ENCODE measurements around the gene BMP8A.
"Not testable (repeated sequence)": the region's sequence is repeated elsewhere in the genome, so short reads cannot be mapped to it uniquely, and the experiment has no call there.

Gene BMP8A

DNA sequence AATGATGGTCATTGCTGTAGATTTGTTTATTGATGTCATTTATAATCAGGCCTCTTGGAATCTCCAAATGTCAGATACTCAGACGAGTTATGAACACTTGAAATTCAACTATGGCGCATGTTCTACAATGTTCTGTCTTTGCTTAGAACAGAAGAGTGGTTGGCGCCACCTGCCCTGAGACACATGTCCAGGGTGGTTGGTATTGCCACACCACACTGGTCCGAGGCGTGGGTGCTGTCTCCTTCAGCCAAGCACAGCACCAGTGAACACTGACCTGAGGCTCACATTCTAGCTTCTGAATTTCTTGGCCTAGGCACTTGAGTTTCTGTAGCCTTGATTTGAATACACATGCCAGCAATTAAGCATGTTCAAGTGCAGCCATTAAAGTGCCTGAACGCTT is 10.1 kb upstream of the BMP8A start:
- Histone ChIP-seq H3K9ac (ENCODE audit: low read length in 2 of 2) (no peak overlapping the region), H3K27me3 (ENCODE audit: control insufficient read depth in 1 of 2, insufficient read depth in 2 of 2, low read length in 2 of 2) (no peaks in the 10 kb centered on the region), H3K36me3 (ENCODE audit: control insufficient read depth in 2 of 2, insufficient read depth in 2 of 2, low read length in 2 of 2) (peaks cover 45 to 50% of the 10 kb centered on the region in 2 donors), H3K27ac (ENCODE audit: low read length) (no peak overlapping the region), H3K4me3 (ENCODE audit: low read length in 2 of 2) (no peak overlapping the region), H3K4me1 (ENCODE audit: control insufficient read depth, insufficient read depth, low read length) (peaks cover 23% of the 10 kb centered on the region), H3K9me3 (ENCODE audit: control insufficient read depth in 2 of 2, low read length in 2 of 2) (no peaks in the 10 kb centered on the region)

DNA sequence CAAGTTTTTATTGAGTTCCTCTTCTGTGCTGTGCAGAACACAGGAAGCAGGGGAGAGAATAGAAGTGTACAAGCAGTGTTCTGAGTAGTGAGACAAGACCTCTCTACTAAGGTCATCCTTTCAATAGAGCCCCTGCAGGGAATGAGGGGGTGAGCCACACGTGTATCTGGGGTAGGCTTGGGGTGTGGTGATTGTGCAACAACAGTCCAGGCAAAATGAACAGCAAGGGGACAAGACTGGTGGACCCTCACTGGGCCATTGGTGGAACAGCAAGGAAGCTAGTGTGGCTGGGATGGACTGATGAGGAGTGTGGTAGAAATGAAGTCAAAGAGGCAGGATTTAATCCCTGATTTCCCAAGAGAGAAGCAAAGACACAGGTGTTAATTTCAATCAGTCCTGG is 8.2 kb upstream of the BMP8A start:
- H3K9ac ChIP-seq (ENCODE audit: low read length in 2 of 2) = no peak overlapping the region
- no peaks in the 10 kb centered on the region for H3K9me3 ChIP-seq (ENCODE audit: control insufficient read depth in 2 of 2, low read length in 2 of 2)
- H3K27ac ChIP-seq (ENCODE audit: low read length) = no peak overlapping the region
- H3K4me3 ChIP-seq (ENCODE audit: low read length in 2 of 2) = no peak overlapping the region
- peaks cover 23% of the 10 kb centered on the region for H3K4me1 ChIP-seq (ENCODE audit: control insufficient read depth, insufficient read depth, low read length)
- H3K27me3 ChIP-seq (ENCODE audit: control insufficient read depth in 1 of 2, insufficient read depth in 2 of 2, low read length in 2 of 2) = no peaks in the 10 kb centered on the region
- peaks cover 54 to 56% of the 10 kb centered on the region in 2 donors for H3K36me3 ChIP-seq (ENCODE audit: control insufficient read depth in 2 of 2, insufficient read depth in 2 of 2, low read length in 2 of 2)

DNA sequence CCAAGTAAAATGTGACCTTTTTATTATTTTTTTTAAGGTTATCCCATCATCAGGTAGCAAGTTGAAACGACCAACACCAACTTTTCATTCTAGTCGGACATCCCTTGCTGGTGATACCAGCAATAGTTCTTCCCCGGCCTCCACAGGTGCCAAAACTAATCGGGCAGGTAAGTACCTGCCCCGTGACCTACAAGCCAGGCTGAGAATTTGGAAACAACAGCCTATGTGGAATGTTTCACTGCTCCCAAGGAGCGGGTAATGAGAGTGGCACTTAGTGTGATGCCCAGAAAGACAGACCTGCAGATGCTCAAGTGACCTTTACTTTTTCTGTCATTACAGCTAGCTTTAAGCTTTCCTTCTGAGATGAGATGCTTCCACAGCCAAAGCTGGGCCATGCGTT is 6.9 kb upstream of the BMP8A start:
- Histone ChIP-seq H3K4me3 (ENCODE audit: low read length in 2 of 2) (no peak overlapping the region), H3K27ac (ENCODE audit: low read length) (peak overlapping the region; percentile 69), H3K4me1 (ENCODE audit: control insufficient read depth, insufficient read depth, low read length) (peaks cover 16% of the 10 kb centered on the region), H3K9ac (ENCODE audit: low read length in 2 of 2) (no peak overlapping the region), H3K9me3 (ENCODE audit: control insufficient read depth in 2 of 2, low read length in 2 of 2) (no peaks in the 10 kb centered on the region), H3K27me3 (ENCODE audit: control insufficient read depth in 1 of 2, insufficient read depth in 2 of 2, low read length in 2 of 2) (no peaks in the 10 kb centered on the region), H3K36me3 (ENCODE audit: control insufficient read depth in 2 of 2, insufficient read depth in 2 of 2, low read length in 2 of 2) (peaks cover 54% of the 10 kb centered on the region in 2 donors)

DNA sequence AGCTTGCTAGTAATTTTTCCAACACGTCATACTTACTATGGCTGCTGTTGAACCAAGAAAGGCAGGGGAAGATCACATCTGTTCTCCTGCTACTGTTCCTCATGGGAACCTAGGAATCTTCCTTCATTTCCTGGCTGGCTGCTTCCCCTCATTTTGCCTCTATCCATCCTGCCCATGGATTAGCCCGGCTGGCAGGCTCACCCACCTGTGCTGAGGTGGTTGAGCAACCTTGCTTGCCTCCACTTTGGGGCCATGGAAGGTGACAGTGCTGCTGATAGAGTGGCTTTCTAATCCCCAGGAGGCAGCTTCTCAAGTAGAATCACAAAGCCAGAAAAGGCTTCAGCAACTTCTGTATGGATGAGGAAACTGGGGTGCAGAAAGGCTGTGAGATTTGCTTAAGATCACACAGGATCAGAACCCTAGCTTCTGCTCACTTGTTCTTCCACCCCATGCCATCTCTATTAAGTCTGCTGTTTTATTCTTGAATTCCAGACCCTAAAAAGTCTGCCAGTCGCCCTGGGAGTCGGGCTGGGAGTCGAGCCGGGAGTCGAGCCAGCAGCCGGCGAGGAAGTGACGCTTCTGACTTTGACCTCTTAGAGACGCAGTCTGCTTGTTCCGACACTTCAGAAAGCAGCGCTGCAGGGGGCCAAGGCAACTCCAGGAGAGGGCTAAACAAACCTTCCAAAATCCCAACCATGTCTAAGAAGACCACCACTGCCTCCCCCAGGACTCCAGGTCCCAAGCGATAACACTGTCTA is 6.2 kb upstream of the BMP8A start:
- Histone ChIP-seq H3K36me3 (ENCODE audit: control insufficient read depth in 2 of 2, insufficient read depth in 2 of 2, low read length in 2 of 2) (peaks cover 47 to 48% of the 10 kb centered on the region in 2 donors), H3K4me1 (ENCODE audit: control insufficient read depth, insufficient read depth, low read length) (peaks cover 12% of the 10 kb centered on the region), H3K27ac (ENCODE audit: low read length) (peak overlapping the region; percentile 69), H3K9ac (ENCODE audit: low read length in 2 of 2) (peak overlapping the region in 1 of 2 donors; percentile 35), H3K4me3 (ENCODE audit: low read length in 2 of 2) (no peak overlapping the region), H3K9me3 (ENCODE audit: control insufficient read depth in 2 of 2, low read length in 2 of 2) (no peaks in the 10 kb centered on the region), H3K27me3 (ENCODE audit: control insufficient read depth in 1 of 2, insufficient read depth in 2 of 2, low read length in 2 of 2) (no peaks in the 10 kb centered on the region)

DNA sequence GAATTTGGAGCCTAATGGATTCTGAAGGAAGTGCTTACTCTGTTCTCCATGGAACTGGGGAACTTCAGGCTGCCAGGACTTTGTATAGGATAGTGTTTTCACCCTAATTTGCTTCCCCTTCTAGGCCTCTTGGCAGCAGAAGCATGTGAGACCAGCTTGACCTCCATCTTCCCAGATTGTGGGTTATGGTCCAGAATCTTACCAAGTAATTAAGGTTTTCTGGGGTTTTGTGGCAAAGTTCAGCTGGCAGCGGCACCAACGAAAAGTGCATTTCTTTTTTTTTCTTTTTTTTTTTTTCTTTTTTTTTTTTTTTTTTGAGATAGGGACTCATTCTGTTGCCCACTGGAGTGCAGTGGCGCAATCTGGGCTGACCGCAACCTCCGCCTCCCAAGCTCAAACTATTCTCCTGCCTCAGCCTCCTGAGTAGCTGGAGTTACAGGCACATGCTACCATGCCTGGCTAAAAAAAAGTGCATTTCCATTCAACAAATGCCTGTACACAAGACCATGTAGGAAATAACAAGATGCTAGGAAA is 3.4 kb upstream of the BMP8A start:
- peaks cover 23% of the 10 kb centered on the region for H3K4me1 ChIP-seq (ENCODE audit: control insufficient read depth, insufficient read depth, low read length)
- no peak overlapping the region for H3K9ac ChIP-seq (ENCODE audit: low read length in 2 of 2)
- peaks cover 29 to 34% of the 10 kb centered on the region in 2 donors for H3K36me3 ChIP-seq (ENCODE audit: control insufficient read depth in 2 of 2, insufficient read depth in 2 of 2, low read length in 2 of 2)
- H3K27ac ChIP-seq (ENCODE audit: low read length) = no peak overlapping the region
- H3K4me3 ChIP-seq (ENCODE audit: low read length in 2 of 2) = no peak overlapping the region
- no peaks in the 10 kb centered on the region for H3K9me3 ChIP-seq (ENCODE audit: control insufficient read depth in 2 of 2, low read length in 2 of 2)
- H3K27me3 ChIP-seq (ENCODE audit: control insufficient read depth in 1 of 2, insufficient read depth in 2 of 2, low read length in 2 of 2) = peaks cover 4 to 8% of the 10 kb centered on the region in 2 donors

DNA sequence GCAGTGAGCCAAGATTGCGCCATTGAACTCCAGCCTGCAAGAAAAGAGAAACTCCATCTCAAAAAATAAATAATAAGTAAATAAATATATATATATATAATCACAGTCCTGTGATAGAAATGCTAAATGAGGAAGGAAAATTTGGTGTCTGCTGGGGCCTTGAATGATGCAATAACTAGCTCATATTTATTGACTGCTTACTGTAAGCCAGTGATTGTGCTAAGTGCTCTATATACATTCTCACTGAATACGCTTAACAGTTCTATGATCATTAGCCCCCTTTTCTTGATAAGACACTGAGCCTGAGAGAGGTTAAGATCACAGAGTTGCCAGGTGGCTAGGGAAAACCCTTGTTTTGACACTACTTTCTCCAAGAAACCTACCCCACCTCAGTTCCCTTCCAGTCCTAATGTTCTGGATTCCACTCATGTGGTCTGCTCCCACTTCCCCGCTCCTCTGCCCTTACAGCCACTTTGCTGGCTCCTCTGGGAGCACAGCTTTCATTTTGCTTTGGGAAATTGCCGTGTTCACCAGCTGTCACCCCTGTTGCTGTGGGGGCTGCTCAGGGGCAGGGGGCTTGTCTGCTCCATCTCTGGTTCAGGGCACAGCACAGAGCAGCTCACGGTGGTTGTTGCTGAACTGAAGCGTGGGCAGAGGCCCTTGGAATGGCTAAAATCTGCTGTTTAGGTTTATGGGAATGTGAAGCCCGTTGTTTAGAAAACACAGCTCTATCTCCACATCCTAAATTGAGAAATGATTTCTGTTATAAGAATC is 2.5 kb upstream of the BMP8A start:
- Histone ChIP-seq H3K4me1 (ENCODE audit: control insufficient read depth, insufficient read depth, low read length) (peaks cover 23% of the 10 kb centered on the region), H3K27me3 (ENCODE audit: control insufficient read depth in 1 of 2, insufficient read depth in 2 of 2, low read length in 2 of 2) (peaks cover 7 to 12% of the 10 kb centered on the region in 2 donors), H3K9ac (ENCODE audit: low read length in 2 of 2) (no peak overlapping the region), H3K9me3 (ENCODE audit: control insufficient read depth in 2 of 2, low read length in 2 of 2) (no peaks in the 10 kb centered on the region), H3K27ac (ENCODE audit: low read length) (no peak overlapping the region), H3K4me3 (ENCODE audit: low read length in 2 of 2) (no peak overlapping the region), H3K36me3 (ENCODE audit: control insufficient read depth in 2 of 2, insufficient read depth in 2 of 2, low read length in 2 of 2) (peaks cover 23 to 30% of the 10 kb centered on the region in 2 donors)

DNA sequence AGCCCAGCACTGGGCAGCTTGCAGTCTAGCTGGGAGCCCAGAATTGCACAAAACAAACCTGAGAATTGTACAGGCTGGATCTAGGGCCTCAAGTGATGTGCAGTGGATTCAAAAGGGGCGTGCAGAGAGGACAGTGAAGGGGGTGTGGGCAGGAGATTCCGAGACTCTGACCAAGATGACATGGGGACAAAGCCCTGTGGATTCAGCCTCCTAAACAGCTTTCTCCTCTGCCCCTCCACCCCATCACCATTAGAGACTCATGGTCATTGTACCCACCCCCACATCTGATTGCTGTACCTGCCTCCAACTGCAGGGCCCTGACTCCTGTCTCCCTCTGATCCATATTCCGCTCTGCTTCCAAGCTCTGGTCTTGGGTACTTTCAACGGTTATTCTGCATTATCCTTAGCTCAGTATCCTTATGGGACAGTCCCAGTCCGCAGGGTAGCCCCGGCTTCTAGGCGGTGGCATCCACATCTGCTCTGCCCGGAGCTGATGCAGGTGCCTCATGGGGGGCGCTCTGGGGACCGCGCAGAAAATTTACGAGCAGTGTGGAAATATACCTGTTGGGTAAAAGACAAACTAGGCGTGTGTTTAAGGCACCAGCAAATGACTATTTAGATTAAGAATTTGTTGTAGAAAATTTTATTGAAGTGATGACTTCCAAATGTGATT is 1.7 kb upstream of the BMP8A start:
- no peaks in the 10 kb centered on the region for H3K9me3 ChIP-seq (ENCODE audit: control insufficient read depth in 2 of 2, low read length in 2 of 2)
- peaks cover 20% of the 10 kb centered on the region for H3K4me1 ChIP-seq (ENCODE audit: control insufficient read depth, insufficient read depth, low read length)
- peaks cover 9 to 12% of the 10 kb centered on the region in 2 donors for H3K27me3 ChIP-seq (ENCODE audit: control insufficient read depth in 1 of 2, insufficient read depth in 2 of 2, low read length in 2 of 2)
- H3K27ac ChIP-seq (ENCODE audit: low read length) = no peak overlapping the region
- H3K4me3 ChIP-seq (ENCODE audit: low read length in 2 of 2) = no peak overlapping the region
- peaks cover 21 to 27% of the 10 kb centered on the region in 2 donors for H3K36me3 ChIP-seq (ENCODE audit: control insufficient read depth in 2 of 2, insufficient read depth in 2 of 2, low read length in 2 of 2)
- no peak overlapping the region for H3K9ac ChIP-seq (ENCODE audit: low read length in 2 of 2)

DNA sequence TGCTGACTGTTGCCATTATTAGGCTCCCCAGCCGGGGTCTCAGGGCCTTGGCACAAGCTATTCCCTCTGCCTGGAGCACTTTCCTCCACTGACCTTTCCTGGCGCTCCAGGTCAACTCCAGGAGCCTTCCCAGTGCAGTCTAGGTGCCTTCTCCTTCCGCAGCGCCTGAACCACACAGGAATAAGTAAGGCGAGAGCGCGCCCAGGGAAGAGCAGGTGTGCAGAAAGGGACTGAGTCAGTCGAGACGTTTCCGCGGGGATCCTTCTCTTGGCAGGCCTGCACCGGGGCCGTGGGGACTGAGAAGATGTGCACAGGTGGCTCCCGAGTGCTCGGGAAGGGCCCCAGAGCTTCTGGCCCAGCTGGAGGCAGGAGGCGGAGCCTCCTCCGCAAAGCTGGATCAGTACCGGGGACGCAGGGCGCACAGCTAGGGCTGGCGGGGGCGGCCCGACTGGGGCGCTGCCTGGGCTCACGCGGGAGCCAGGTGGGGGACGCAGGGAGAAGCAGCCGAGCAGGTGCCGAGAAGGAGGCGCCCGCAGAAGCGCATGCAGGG is 765 bp upstream of the BMP8A start:
- Histone ChIP-seq H3K4me3 (ENCODE audit: low read length in 2 of 2) (peak overlapping the region in 1 of 2 donors; percentile 66), H3K9ac (ENCODE audit: low read length in 2 of 2) (no peak overlapping the region), H3K27ac (ENCODE audit: low read length) (no peak overlapping the region), H3K27me3 (ENCODE audit: control insufficient read depth in 1 of 2, insufficient read depth in 2 of 2, low read length in 2 of 2) (peaks cover 9 to 12% of the 10 kb centered on the region in 2 donors), H3K4me1 (ENCODE audit: control insufficient read depth, insufficient read depth, low read length) (peaks cover 14% of the 10 kb centered on the region), H3K36me3 (ENCODE audit: control insufficient read depth in 2 of 2, insufficient read depth in 2 of 2, low read length in 2 of 2) (peaks cover 12 to 17% of the 10 kb centered on the region in 2 donors), H3K9me3 (ENCODE audit: control insufficient read depth in 2 of 2, low read length in 2 of 2) (no peaks in the 10 kb centered on the region)

DNA sequence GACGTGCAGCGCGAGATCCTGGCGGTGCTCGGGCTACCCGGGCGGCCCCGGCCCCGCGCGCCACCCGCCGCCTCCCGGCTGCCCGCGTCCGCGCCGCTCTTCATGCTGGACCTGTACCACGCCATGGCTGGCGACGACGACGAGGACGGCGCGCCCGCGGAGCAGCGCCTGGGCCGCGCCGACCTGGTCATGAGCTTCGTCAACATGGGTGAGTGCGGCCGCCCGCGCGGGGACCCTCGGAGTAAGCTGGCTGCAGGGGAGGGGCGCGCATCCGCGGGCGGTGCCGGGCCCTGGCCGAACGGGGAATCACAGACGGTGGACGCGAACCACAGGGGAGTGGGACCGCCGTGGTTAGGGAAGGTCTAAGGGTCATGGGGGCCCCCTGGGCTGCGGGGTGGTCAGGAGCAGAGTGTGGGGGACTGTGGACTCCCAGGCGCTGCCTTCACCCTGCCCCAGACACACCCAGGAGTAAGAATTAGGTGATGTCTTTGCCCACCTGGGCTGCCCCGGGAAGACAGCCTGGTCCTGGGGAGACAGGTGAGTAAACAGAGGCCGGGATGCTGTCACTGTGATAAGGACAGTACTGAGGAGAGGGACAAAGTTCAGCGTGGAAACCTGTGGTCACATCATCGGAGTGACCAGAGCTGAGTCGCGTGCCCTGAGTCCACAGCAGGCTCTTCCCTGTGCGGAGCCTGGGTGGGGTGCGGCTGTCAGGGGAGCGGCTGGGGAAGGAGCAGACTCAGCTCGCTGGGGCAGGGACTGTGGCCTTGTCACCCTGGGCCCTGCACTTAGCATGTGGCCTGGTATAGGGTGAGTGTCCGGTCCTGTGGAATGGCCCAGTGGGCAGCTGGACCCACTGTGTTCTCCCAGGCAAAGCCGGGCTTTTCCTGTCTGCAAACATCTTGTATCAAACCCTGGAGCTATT is 944 bp downstream of the BMP8A start:
- H3K36me3 ChIP-seq (ENCODE audit: control insufficient read depth in 2 of 2, insufficient read depth in 2 of 2, low read length in 2 of 2); H3K4me3 ChIP-seq (ENCODE audit: low read length in 2 of 2); H3K9ac ChIP-seq (ENCODE audit: low read length in 2 of 2); H3K9me3 ChIP-seq (ENCODE audit: control insufficient read depth in 2 of 2, low read length in 2 of 2); H3K27ac ChIP-seq (ENCODE audit: low read length): not testable (repeated sequence)
- H3K4me1 ChIP-seq (ENCODE audit: control insufficient read depth, insufficient read depth, low read length) = peaks cover 17% of the 10 kb centered on the region
- peaks cover 9 to 12% of the 10 kb centered on the region in 2 donors for H3K27me3 ChIP-seq (ENCODE audit: control insufficient read depth in 1 of 2, insufficient read depth in 2 of 2, low read length in 2 of 2)
